ENCODE measurements around the gene STK11IP. TPM values are rescaled to one million over a fixed set of nuclear protein-coding genes. Genes with fewer than 3 reads are reported as not detected.

The STK11IP gene
- total RNA-seq, 2 donors from 2014 or later, result 20.0 to 25.3 TPM

GRCh38 chr2:219552382-219553167 lies 45.1 kb upstream of the STK11IP start:
- Histone ChIP-seq H3K36me3 (peaks cover 5% of the 10 kb centered on the region), H3K9me3 (no peaks in the 10 kb centered on the region), H3K27ac (peak overlapping the region in 1 of 2 donors; percentile 34), H3K27me3 (replicated peaks; ENCODE audit: insufficient read depth) (no peaks in the 10 kb centered on the region), H3K4me1 (ENCODE audit: control insufficient read depth in 1 of 2, low read depth in 2 of 2) (peaks cover 10 to 18% of the 10 kb centered on the region in 2 donors), H3K4me3 (peak overlapping the region; percentile 75)
- ATAC-seq (ENCODE audit: insufficient number of reproducible peaks, low FRiP score, low read depth) (peak; percentile 93), DNase-seq (ENCODE audit: low spot score) (peak; percentile 62)
- TF ChIP-seq CTCF (IDR thresholded peaks at IDR 0.05), result no peak

GRCh38 chr2:219553168-219553417 lies 44.6 kb upstream of the STK11IP start:
- no peak overlapping the region for H3K27ac ChIP-seq

GRCh38 chr2:219553463-219553963 lies 44.1 kb upstream of the STK11IP start:
- H3K4me3 ChIP-seq, result no peak overlapping the region
- peaks cover 5% of the 10 kb centered on the region for H3K36me3 ChIP-seq
- DNase-seq (ENCODE audit: low spot score) (no peak), ATAC-seq (ENCODE audit: insufficient number of reproducible peaks, low FRiP score, low read depth) (no peak)
- H3K27me3 ChIP-seq (replicated peaks; ENCODE audit: insufficient read depth), result no peaks in the 10 kb centered on the region
- peaks cover 10 to 18% of the 10 kb centered on the region in 2 donors for H3K4me1 ChIP-seq (ENCODE audit: control insufficient read depth in 1 of 2, low read depth in 2 of 2)
- TF ChIP-seq CTCF (IDR thresholded peaks at IDR 0.05), result no peak
- no peaks in the 10 kb centered on the region for H3K9me3 ChIP-seq
- H3K27ac ChIP-seq, result no peak overlapping the region

More at GRCh38 chr2:219553168-219553417, 44.6 kb upstream of the STK11IP start:
- Histone ChIP-seq H3K4me3 (peak overlapping the region; percentile 75), H3K9me3 (no peaks in the 10 kb centered on the region), H3K27me3 (replicated peaks; ENCODE audit: insufficient read depth) (no peaks in the 10 kb centered on the region), H3K4me1 (ENCODE audit: control insufficient read depth in 1 of 2, low read depth in 2 of 2) (peaks cover 10 to 18% of the 10 kb centered on the region in 2 donors), H3K36me3 (peaks cover 5% of the 10 kb centered on the region)
- DNase-seq (ENCODE audit: low spot score) (no peak), ATAC-seq (ENCODE audit: insufficient number of reproducible peaks, low FRiP score, low read depth) (no peak)
- no peak for TF ChIP-seq CTCF (IDR thresholded peaks at IDR 0.05)

- no peak for DNase-seq (ENCODE audit: low spot score)
- no peak for ATAC-seq (ENCODE audit: insufficient number of reproducible peaks, low FRiP score, low read depth)
- no peak for TF ChIP-seq CTCF (IDR thresholded peaks at IDR 0.05)
- Histone ChIP-seq H3K4me3 (no peak overlapping the region), H3K4me1 (ENCODE audit: control insufficient read depth in 1 of 2, low read depth in 2 of 2) (peaks cover 10 to 18% of the 10 kb centered on the region in 2 donors), H3K36me3 (peaks cover 5% of the 10 kb centered on the region), H3K27me3 (replicated peaks; ENCODE audit: insufficient read depth) (no peaks in the 10 kb centered on the region), H3K9me3 (no peaks in the 10 kb centered on the region), H3K27ac (no peak overlapping the region)
These were observed 43.3 kb upstream of the STK11IP start for GRCh38 chr2:219554350-219554749.

- no peaks in the 10 kb centered on the region for H3K27me3 ChIP-seq (replicated peaks; ENCODE audit: insufficient read depth)
- no peaks in the 10 kb centered on the region for H3K9me3 ChIP-seq
- ATAC-seq (ENCODE audit: insufficient number of reproducible peaks, low FRiP score, low read depth), result no peak
- peaks cover 5% of the 10 kb centered on the region for H3K36me3 ChIP-seq
- DNase-seq (ENCODE audit: low spot score), result no peak
- TF ChIP-seq CTCF (IDR thresholded peaks at IDR 0.05), result no peak
- no peak overlapping the region for H3K27ac ChIP-seq
- peaks cover 10 to 18% of the 10 kb centered on the region in 2 donors for H3K4me1 ChIP-seq (ENCODE audit: control insufficient read depth in 1 of 2, low read depth in 2 of 2)
- H3K4me3 ChIP-seq, result no peak overlapping the region
These were observed 41.7 kb upstream of the STK11IP start for GRCh38 chr2:219555956-219556355.

Measured in thoracic aorta (tissue), 2 donors.